ENCODE results near the gene SLIT3.

SLIT3 gene

DNA sequence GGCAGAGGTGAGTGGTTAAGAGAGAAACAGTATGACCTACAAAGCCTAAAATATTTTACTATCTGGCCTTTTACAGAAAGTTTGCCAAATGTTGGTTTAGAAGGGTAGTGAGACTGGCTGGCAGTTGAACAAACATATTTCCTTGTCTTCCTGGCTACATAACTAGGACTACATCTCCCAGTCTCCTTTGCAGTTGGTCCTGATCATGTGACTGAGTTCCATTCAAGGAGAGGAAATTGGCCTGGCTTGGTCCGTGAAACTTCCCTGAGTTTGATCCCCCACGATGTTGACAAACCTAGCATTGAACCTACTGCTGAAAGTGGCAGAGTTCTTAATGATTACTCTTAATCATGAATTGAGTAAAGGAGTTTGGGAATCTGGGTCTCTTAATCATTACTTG is 280.8 kb downstream of the SLIT3 start:
- no peak overlapping the region for H3K27ac ChIP-seq (ENCODE audit: low read length)
- no peaks in the 10 kb centered on the region for H3K4me1 ChIP-seq (ENCODE audit: control insufficient read depth in 1 of 2, insufficient read depth in 2 of 2, low read length in 2 of 2)
- H3K36me3 ChIP-seq (ENCODE audit: control insufficient read depth in 1 of 2, insufficient read depth in 2 of 2, low read length in 2 of 2), result no peaks in the 10 kb centered on the region
- H3K9me3 ChIP-seq (ENCODE audit: control insufficient read depth in 1 of 2, low read length in 2 of 2), result no peaks in the 10 kb centered on the region
- H3K4me3 ChIP-seq (ENCODE audit: low read depth in 1 of 2, low read length in 2 of 2), result no peak overlapping the region
- no peaks in the 10 kb centered on the region for H3K27me3 ChIP-seq (ENCODE audit: low read depth, low read length)

DNA sequence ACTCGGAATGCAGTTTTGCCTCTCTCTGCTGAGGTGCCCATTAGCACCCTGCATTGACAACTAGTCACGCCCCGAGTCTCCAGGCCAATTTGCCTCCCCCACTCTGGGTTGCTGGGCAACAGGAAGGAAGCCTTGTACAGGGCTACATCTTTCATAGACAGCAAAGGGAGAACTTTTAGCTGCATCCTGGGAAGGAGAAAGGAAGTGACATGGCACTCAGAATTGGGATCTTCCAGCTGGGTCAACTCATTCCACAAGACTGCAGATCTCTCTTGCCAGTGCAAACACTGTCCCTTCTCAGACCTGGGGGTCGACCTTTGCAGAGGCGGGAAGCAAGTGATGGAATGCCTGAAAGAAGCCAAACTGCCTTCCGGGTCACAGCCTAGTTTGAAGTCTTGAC is 282.0 kb downstream of the SLIT3 start:
- H3K4me3 ChIP-seq (ENCODE audit: low read depth in 1 of 2, low read length in 2 of 2), result no peak overlapping the region
- H3K9me3 ChIP-seq (ENCODE audit: control insufficient read depth in 1 of 2, low read length in 2 of 2), result no peaks in the 10 kb centered on the region
- H3K27me3 ChIP-seq (ENCODE audit: low read depth, low read length), result no peaks in the 10 kb centered on the region
- no peak overlapping the region for H3K27ac ChIP-seq (ENCODE audit: low read length)
- H3K4me1 ChIP-seq (ENCODE audit: control insufficient read depth in 1 of 2, insufficient read depth in 2 of 2, low read length in 2 of 2), result no peaks in the 10 kb centered on the region
- no peaks in the 10 kb centered on the region for H3K36me3 ChIP-seq (ENCODE audit: control insufficient read depth in 1 of 2, insufficient read depth in 2 of 2, low read length in 2 of 2)

- no peaks in the 10 kb centered on the region for H3K4me1 ChIP-seq (ENCODE audit: control insufficient read depth in 1 of 2, insufficient read depth in 2 of 2, low read length in 2 of 2)
- no peaks in the 10 kb centered on the region for H3K27me3 ChIP-seq (ENCODE audit: low read depth, low read length)
- H3K9me3 ChIP-seq (ENCODE audit: control insufficient read depth in 1 of 2, low read length in 2 of 2), result no peaks in the 10 kb centered on the region
- H3K27ac ChIP-seq (ENCODE audit: low read length), result no peak overlapping the region
- H3K36me3 ChIP-seq (ENCODE audit: control insufficient read depth in 1 of 2, insufficient read depth in 2 of 2, low read length in 2 of 2), result no peaks in the 10 kb centered on the region
- H3K4me3 ChIP-seq (ENCODE audit: low read depth in 1 of 2, low read length in 2 of 2), result no peak overlapping the region
Observed at GRCh38 chr5:169015991-169016390, 284.9 kb downstream of the SLIT3 start.

DNA sequence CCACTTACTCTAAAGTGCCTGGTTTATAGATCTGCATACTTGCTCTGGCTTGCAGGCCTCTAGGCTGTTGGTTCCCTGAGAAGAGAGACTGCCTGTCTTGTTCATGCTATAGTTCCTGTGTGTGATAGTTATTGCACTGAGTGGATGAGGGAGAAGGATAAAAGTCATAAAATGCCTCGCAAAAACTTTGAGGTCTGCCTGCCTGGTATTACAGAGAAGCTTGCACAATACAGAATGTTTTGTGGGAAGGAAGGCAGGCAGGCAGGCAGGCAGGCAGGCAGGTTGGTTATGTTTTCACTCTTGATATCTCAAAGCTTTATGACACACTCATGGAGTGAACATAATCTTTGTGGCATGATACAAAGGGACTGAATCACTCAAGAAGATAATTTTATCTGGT is 287.1 kb downstream of the SLIT3 start:
- H3K36me3 ChIP-seq (ENCODE audit: control insufficient read depth in 1 of 2, insufficient read depth in 2 of 2, low read length in 2 of 2), result no peaks in the 10 kb centered on the region

GRCh38 chr5:169013208-169013728 is 287.7 kb downstream of the SLIT3 start:
- Histone ChIP-seq H3K4me3 (ENCODE audit: low read depth in 1 of 2, low read length in 2 of 2) (no peak overlapping the region), H3K27me3 (ENCODE audit: low read depth, low read length) (no peaks in the 10 kb centered on the region), H3K36me3 (ENCODE audit: control insufficient read depth in 1 of 2, insufficient read depth in 2 of 2, low read length in 2 of 2) (no peaks in the 10 kb centered on the region), H3K27ac (ENCODE audit: low read length) (no peak overlapping the region), H3K4me1 (ENCODE audit: control insufficient read depth in 1 of 2, insufficient read depth in 2 of 2, low read length in 2 of 2) (no peaks in the 10 kb centered on the region), H3K9me3 (ENCODE audit: control insufficient read depth in 1 of 2, low read length in 2 of 2) (no peaks in the 10 kb centered on the region)

More for the DNA sequence above, 287.1 kb downstream of the SLIT3 start:
- H3K27me3 ChIP-seq (ENCODE audit: low read depth, low read length), result no peaks in the 10 kb centered on the region
- no peak overlapping the region for H3K4me3 ChIP-seq (ENCODE audit: low read depth in 1 of 2, low read length in 2 of 2)
- H3K27ac ChIP-seq (ENCODE audit: low read length), result no peak overlapping the region
- H3K4me1 ChIP-seq (ENCODE audit: control insufficient read depth in 1 of 2, insufficient read depth in 2 of 2, low read length in 2 of 2), result no peaks in the 10 kb centered on the region
- H3K9me3 ChIP-seq (ENCODE audit: control insufficient read depth in 1 of 2, low read length in 2 of 2), result no peaks in the 10 kb centered on the region

- Histone ChIP-seq H3K4me1 (ENCODE audit: control insufficient read depth in 1 of 2, insufficient read depth in 2 of 2, low read length in 2 of 2) (no peaks in the 10 kb centered on the region), H3K36me3 (ENCODE audit: control insufficient read depth in 1 of 2, insufficient read depth in 2 of 2, low read length in 2 of 2) (no peaks in the 10 kb centered on the region), H3K4me3 (ENCODE audit: low read depth in 1 of 2, low read length in 2 of 2) (no peak overlapping the region), H3K27me3 (ENCODE audit: low read depth, low read length) (no peaks in the 10 kb centered on the region), H3K9me3 (ENCODE audit: control insufficient read depth in 1 of 2, low read length in 2 of 2) (no peaks in the 10 kb centered on the region), H3K27ac (ENCODE audit: low read length) (no peak overlapping the region)
Observed at GRCh38 chr5:169012450-169012849, 288.5 kb downstream of the SLIT3 start.

GRCh38 chr5:169011451-169011850 is 289.5 kb downstream of the SLIT3 start:
- no peaks in the 10 kb centered on the region for H3K4me1 ChIP-seq (ENCODE audit: control insufficient read depth in 1 of 2, insufficient read depth in 2 of 2, low read length in 2 of 2)
- H3K9me3 ChIP-seq (ENCODE audit: control insufficient read depth in 1 of 2, low read length in 2 of 2), result no peaks in the 10 kb centered on the region
- H3K27ac ChIP-seq (ENCODE audit: low read length), result no peak overlapping the region
- no peak overlapping the region for H3K4me3 ChIP-seq (ENCODE audit: low read depth in 1 of 2, low read length in 2 of 2)
- H3K36me3 ChIP-seq (ENCODE audit: control insufficient read depth in 1 of 2, insufficient read depth in 2 of 2, low read length in 2 of 2), result no peaks in the 10 kb centered on the region
- no peaks in the 10 kb centered on the region for H3K27me3 ChIP-seq (ENCODE audit: low read depth, low read length)

DNA sequence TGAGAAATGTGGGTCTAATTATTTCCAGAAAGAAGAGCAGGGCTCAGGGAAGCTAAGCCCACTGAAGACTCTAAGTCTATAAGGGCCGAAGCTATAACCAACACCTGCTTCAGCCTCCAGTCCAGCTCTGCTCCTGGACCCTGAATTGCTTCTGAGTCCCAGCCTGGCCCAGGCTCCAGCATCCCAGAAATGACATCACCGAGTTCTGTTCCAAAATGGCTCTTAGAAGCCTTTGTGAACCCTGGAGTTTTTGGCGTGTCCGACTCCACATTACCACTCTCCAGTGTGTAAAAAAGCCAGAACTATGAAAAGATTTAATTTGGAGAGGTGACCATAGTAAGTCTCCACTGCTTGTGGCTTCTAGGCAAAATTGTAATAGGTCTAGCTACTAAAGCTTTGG is 289.9 kb downstream of the SLIT3 start:
- Histone ChIP-seq H3K4me3 (ENCODE audit: low read depth in 1 of 2, low read length in 2 of 2) (no peak overlapping the region), H3K4me1 (ENCODE audit: control insufficient read depth in 1 of 2, insufficient read depth in 2 of 2, low read length in 2 of 2) (no peaks in the 10 kb centered on the region), H3K36me3 (ENCODE audit: control insufficient read depth in 1 of 2, insufficient read depth in 2 of 2, low read length in 2 of 2) (no peaks in the 10 kb centered on the region), H3K27me3 (ENCODE audit: low read depth, low read length) (no peaks in the 10 kb centered on the region), H3K27ac (ENCODE audit: low read length) (no peak overlapping the region), H3K9me3 (ENCODE audit: control insufficient read depth in 1 of 2, low read length in 2 of 2) (no peaks in the 10 kb centered on the region)

- Histone ChIP-seq H3K9me3 (ENCODE audit: control insufficient read depth in 1 of 2, low read length in 2 of 2) (no peaks in the 10 kb centered on the region), H3K4me3 (ENCODE audit: low read depth in 1 of 2, low read length in 2 of 2) (no peak overlapping the region), H3K4me1 (ENCODE audit: control insufficient read depth in 1 of 2, insufficient read depth in 2 of 2, low read length in 2 of 2) (no peaks in the 10 kb centered on the region), H3K27ac (ENCODE audit: low read length) (no peak overlapping the region), H3K27me3 (ENCODE audit: low read depth, low read length) (no peaks in the 10 kb centered on the region), H3K36me3 (ENCODE audit: control insufficient read depth in 1 of 2, insufficient read depth in 2 of 2, low read length in 2 of 2) (no peaks in the 10 kb centered on the region)
Observed at GRCh38 chr5:169009123-169009522, 291.8 kb downstream of the SLIT3 start.

DNA sequence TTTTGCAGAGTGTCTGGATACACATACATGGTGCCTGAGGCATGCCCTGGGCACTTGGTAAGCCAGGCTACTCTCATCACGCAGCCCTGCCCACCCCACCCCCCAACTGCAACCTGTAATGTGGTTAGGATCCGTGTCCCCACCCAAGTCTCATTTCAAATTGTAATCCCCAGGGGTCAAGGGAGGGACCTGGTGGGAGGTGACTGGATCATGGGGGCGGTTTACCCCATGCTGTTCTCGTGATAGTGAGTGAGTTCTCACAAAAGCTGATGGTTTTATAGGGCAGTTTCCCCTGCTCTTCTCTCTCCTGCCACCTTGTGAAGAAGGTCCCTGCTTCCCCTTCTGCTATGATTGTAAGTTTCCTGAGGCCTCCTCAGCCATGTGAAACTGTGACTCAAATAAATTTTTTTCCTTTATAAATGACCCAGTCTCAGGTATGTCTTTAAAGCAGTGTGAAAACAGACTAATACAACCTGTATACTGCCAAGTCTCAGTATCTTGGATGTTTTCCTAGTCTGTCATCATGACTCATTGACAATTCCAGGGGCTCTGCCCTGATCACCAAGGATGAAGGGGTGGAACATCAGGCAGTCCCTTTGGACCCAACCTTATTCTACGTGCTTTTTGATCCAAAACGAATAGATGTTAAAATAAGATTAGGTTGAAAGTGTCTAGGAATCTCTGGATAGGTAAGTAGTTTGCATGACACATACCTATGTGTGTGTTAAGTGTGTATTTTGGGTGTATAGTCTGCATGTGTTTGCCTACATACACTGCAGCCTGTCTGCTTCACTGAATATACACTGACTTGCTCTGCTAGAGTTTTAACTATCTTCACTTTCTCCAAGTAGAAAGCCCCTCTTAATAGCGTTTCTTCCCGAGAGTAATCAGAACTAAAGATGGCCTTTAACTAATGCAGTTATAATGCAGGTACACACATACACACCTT is 293.8 kb downstream of the SLIT3 start:
- H3K4me1 ChIP-seq (ENCODE audit: control insufficient read depth in 1 of 2, insufficient read depth in 2 of 2, low read length in 2 of 2), result no peaks in the 10 kb centered on the region
- no peak overlapping the region for H3K4me3 ChIP-seq (ENCODE audit: low read depth in 1 of 2, low read length in 2 of 2)
- no peaks in the 10 kb centered on the region for H3K27me3 ChIP-seq (ENCODE audit: low read depth, low read length)
- H3K27ac ChIP-seq (ENCODE audit: low read length), result no peak overlapping the region
- H3K36me3 ChIP-seq (ENCODE audit: control insufficient read depth in 1 of 2, insufficient read depth in 2 of 2, low read length in 2 of 2), result no peaks in the 10 kb centered on the region
- no peaks in the 10 kb centered on the region for H3K9me3 ChIP-seq (ENCODE audit: control insufficient read depth in 1 of 2, low read length in 2 of 2)

DNA sequence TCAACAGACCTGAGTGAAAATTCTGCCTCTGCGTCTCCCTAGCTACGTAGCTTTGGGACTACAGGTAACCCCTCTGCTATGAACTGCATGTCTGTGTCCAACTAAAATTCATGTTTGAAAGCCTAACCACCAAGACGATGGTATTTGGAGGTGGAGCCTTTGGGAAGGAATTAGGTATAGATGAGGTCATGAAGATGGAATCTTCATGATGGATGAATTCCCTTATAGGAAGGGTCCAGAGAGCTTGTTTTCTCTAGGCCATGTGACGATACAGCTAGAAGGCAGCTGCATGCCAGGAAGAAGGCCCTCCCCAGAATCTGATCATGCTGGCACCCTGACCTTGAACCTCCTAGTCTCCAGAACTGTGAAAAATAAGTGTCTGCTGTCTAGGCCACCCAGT is 296.4 kb downstream of the SLIT3 start:
- Histone ChIP-seq H3K4me1 (ENCODE audit: control insufficient read depth in 1 of 2, insufficient read depth in 2 of 2, low read length in 2 of 2) (no peaks in the 10 kb centered on the region), H3K27me3 (ENCODE audit: low read depth, low read length) (no peaks in the 10 kb centered on the region), H3K36me3 (ENCODE audit: control insufficient read depth in 1 of 2, insufficient read depth in 2 of 2, low read length in 2 of 2) (no peaks in the 10 kb centered on the region), H3K27ac (ENCODE audit: low read length) (no peak overlapping the region), H3K9me3 (ENCODE audit: control insufficient read depth in 1 of 2, low read length in 2 of 2) (no peaks in the 10 kb centered on the region), H3K4me3 (ENCODE audit: low read depth in 1 of 2, low read length in 2 of 2) (no peak overlapping the region)
